NCI-H524 treated with DMSO at 0.1 percent for 48 hours (cell line): Measurements from ENCODE around the gene NHSL2.

Source experiments
- DNase-seq: peaks from one replicate; lab custom pipeline; 2025; lab: John Stamatoyannopoulos, UW

NHSL2 gene

GRCh38 chrX:71990518-71990917, 79.9 kb downstream of the NHSL2 start:
- DNase-seq, result no peak

GRCh38 chrX:71991164-71991563, 80.5 kb downstream of the NHSL2 start:
- DNase-seq, result no peak

- DNase-seq, result no peak
Observed at GRCh38 chrX:71992711-71993110, 82.1 kb downstream of the NHSL2 start.

GRCh38 chrX:71993371-71993770, 82.7 kb downstream of the NHSL2 start:
- DNase-seq, result no peak

GRCh38 chrX:71994601-71995000, 84.0 kb downstream of the NHSL2 start:
- DNase-seq, result no peak

GRCh38 chrX:71995122-71995521, 84.5 kb downstream of the NHSL2 start:
- DNase-seq, result no peak

- DNase-seq, result no peak
Observed at GRCh38 chrX:71996136-71996535, 85.5 kb downstream of the NHSL2 start.

- DNase-seq, result no peak
Observed at GRCh38 chrX:71996826-71997225, 86.2 kb downstream of the NHSL2 start.

GRCh38 chrX:71997320-71997719, 86.7 kb downstream of the NHSL2 start:
- DNase-seq, result no peak

- DNase-seq, result no peak
Observed at GRCh38 chrX:71998836-71999509, 88.3 kb downstream of the NHSL2 start.

- no peak for DNase-seq
Observed at GRCh38 chrX:71999535-71999934, 88.9 kb downstream of the NHSL2 start.

GRCh38 chrX:72001471-72001870, 90.8 kb downstream of the NHSL2 start:
- DNase-seq, result no peak

- DNase-seq, result no peak
Observed at GRCh38 chrX:72001906-72002305, 91.3 kb downstream of the NHSL2 start.

- no peak for DNase-seq
Observed at GRCh38 chrX:72002875-72003274, 92.2 kb downstream of the NHSL2 start.

GRCh38 chrX:72003811-72004750, 93.4 kb downstream of the NHSL2 start:
- DNase-seq, result no peak

GRCh38 chrX:72005046-72005445, 94.4 kb downstream of the NHSL2 start:
- DNase-seq, result no peak

GRCh38 chrX:72006461-72006860, 95.8 kb downstream of the NHSL2 start:
- DNase-seq, result no peak

GRCh38 chrX:72009731-72010130, 99.1 kb downstream of the NHSL2 start:
- no peak for DNase-seq

- no peak for DNase-seq
Observed at GRCh38 chrX:72011734-72012133, 101.1 kb downstream of the NHSL2 start.

GRCh38 chrX:72015383-72015782, 104.7 kb downstream of the NHSL2 start:
- no peak for DNase-seq

- no peak for DNase-seq
Observed at GRCh38 chrX:72016881-72017783, 106.5 kb downstream of the NHSL2 start.
